Measurements from ENCODE around the gene P2RY6. TPM values are rescaled to one million over a fixed set of nuclear protein-coding genes. Genes with fewer than 3 reads are reported as not detected.
A peak's percentile ranks its signal among the peaks of the same experiment; 100 is the strongest.

The P2RY6 gene
- total RNA-seq, 1 experiment from 2014 or later: not detected

DNA sequence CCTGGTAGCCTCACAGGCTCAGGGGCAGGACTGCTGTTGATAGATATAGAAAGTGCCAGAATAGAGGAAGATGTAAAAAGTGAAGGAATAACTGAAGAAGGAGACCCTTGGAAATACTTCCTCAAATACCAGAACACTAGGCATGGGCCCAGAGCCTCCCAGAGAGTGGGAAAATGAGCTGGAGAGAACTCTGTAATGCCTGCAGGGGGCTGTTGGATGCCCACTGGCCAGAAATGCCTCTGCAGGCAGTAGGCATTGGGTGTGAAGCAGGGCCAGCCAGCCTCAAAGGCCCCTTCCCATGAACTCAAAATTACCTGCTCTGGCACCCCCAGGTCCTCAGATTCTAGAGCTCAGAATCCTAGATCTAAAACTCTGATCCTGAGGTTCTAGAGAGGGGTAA lies 38.9 kb upstream of the P2RY6 start:
- no peak for DNase-seq (ENCODE audit: low read depth in 1 of 2, low spot score in 2 of 2)
- H3K4me1 ChIP-seq (replicated peaks): peaks cover 5% of the 10 kb centered on the region; the same call in 1 of the 2 replicates
- no peaks in the 10 kb centered on the region for H3K9me3 ChIP-seq (replicated peaks)
- no peaks in the 10 kb centered on the region for H3K36me3 ChIP-seq
- no peak overlapping the region for H3K4me3 ChIP-seq
- H3K27ac ChIP-seq: no peak overlapping the region
- no peaks in the 10 kb centered on the region for H3K27me3 ChIP-seq (replicated peaks)

DNA sequence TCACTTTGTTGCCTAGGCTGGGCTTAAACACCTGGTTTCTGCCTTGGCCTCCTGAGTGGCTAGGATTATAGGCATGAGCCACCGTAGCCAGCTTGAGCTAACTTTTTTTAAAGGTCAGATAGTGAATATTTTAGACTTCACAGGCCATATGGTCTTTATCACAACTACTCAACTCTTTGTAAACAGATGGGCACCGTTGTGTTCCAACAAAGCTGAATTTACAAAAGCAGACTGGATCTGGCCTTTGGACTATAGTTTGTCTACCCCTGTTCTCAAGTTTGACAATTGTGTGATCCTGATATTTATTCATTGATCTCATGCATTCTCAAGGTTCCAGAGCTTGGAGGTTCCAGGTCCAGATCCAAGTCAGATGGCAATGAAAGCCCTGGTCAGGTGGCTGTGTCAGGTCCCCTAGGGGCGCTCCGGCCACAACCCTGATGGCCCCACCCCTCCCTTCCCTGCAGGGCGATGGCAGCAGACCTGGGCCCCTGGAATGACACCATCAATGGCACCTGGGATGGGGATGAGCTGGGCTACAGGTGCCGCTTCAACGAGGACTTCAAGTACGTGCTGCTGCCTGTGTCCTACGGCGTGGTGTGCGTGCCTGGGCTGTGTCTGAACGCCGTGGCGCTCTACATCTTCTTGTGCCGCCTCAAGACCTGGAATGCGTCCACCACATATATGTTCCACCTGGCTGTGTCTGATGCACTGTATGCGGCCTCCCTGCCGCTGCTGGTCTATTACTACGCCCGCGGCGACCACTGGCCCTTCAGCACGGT lies 38.3 kb upstream of the P2RY6 start:
- H3K36me3 ChIP-seq: no peaks in the 10 kb centered on the region
- H3K9me3 ChIP-seq (replicated peaks): no peaks in the 10 kb centered on the region
- H3K27ac ChIP-seq: no peak overlapping the region
- no peak for DNase-seq (ENCODE audit: low read depth in 1 of 2, low spot score in 2 of 2)
- H3K4me1 ChIP-seq (replicated peaks): peaks cover 5% of the 10 kb centered on the region; the same call in 1 of the 2 replicates
- no peak overlapping the region for H3K4me3 ChIP-seq
- H3K27me3 ChIP-seq (replicated peaks): no peaks in the 10 kb centered on the region

GRCh38 chr11:73234471-73235181 lies 37.5 kb upstream of the P2RY6 start:
- H3K4me1 ChIP-seq (replicated peaks): peaks cover 5% of the 10 kb centered on the region; the same call in 1 of the 2 replicates
- H3K27me3 ChIP-seq (replicated peaks): no peaks in the 10 kb centered on the region
- no peak for DNase-seq (ENCODE audit: low read depth in 1 of 2, low spot score in 2 of 2)
- H3K9me3 ChIP-seq (replicated peaks): no peaks in the 10 kb centered on the region
- H3K27ac ChIP-seq: no peak overlapping the region
- H3K36me3 ChIP-seq: no peaks in the 10 kb centered on the region
- no peak overlapping the region for H3K4me3 ChIP-seq

GRCh38 chr11:73235236-73235786 lies 36.8 kb upstream of the P2RY6 start:
- H3K36me3 ChIP-seq: no peaks in the 10 kb centered on the region
- no peak overlapping the region for H3K27ac ChIP-seq
- H3K4me1 ChIP-seq (replicated peaks): peaks cover 5% of the 10 kb centered on the region; the same call in 1 of the 2 replicates
- H3K4me3 ChIP-seq: no peak overlapping the region
- no peak for DNase-seq (ENCODE audit: low read depth in 1 of 2, low spot score in 2 of 2)
- no peaks in the 10 kb centered on the region for H3K9me3 ChIP-seq (replicated peaks)
- no peaks in the 10 kb centered on the region for H3K27me3 ChIP-seq (replicated peaks)

GRCh38 chr11:73236205-73236765 lies 35.9 kb upstream of the P2RY6 start:
- Histone ChIP-seq H3K4me1 (replicated peaks) (peaks cover 5% of the 10 kb centered on the region; the same call in 1 of the 2 replicates), H3K4me3 (no peak overlapping the region), H3K27me3 (replicated peaks) (no peaks in the 10 kb centered on the region), H3K36me3 (no peaks in the 10 kb centered on the region), H3K9me3 (replicated peaks) (no peaks in the 10 kb centered on the region), H3K27ac (no peak overlapping the region)
- no peak for DNase-seq (ENCODE audit: low read depth in 1 of 2, low spot score in 2 of 2)

GRCh38 chr11:73236854-73237253 lies 35.3 kb upstream of the P2RY6 start:
- Histone ChIP-seq H3K27me3 (replicated peaks) (no peaks in the 10 kb centered on the region), H3K27ac (no peak overlapping the region), H3K4me1 (replicated peaks) (peaks cover 5% of the 10 kb centered on the region; the same call in 1 of the 2 replicates), H3K9me3 (replicated peaks) (no peaks in the 10 kb centered on the region), H3K36me3 (no peaks in the 10 kb centered on the region), H3K4me3 (no peak overlapping the region)
- no peak for DNase-seq (ENCODE audit: low read depth in 1 of 2, low spot score in 2 of 2)

GRCh38 chr11:73237471-73238290 lies 34.5 kb upstream of the P2RY6 start:
- Histone ChIP-seq H3K27me3 (replicated peaks) (no peaks in the 10 kb centered on the region), H3K36me3 (no peaks in the 10 kb centered on the region), H3K4me3 (no peak overlapping the region), H3K9me3 (replicated peaks) (no peaks in the 10 kb centered on the region), H3K4me1 (replicated peaks) (peaks cover 5% of the 10 kb centered on the region; the same call in 1 of the 2 replicates), H3K27ac (no peak overlapping the region)
- no peak for DNase-seq (ENCODE audit: low read depth in 1 of 2, low spot score in 2 of 2)

GRCh38 chr11:73239111-73239521 lies 33.0 kb upstream of the P2RY6 start:
- H3K27me3 ChIP-seq (replicated peaks): no peaks in the 10 kb centered on the region
- H3K4me3 ChIP-seq: no peak overlapping the region
- DNase-seq (ENCODE audit: low read depth in 1 of 2, low spot score in 2 of 2): no peak
- H3K36me3 ChIP-seq: no peaks in the 10 kb centered on the region
- H3K27ac ChIP-seq: no peak overlapping the region
- H3K9me3 ChIP-seq (replicated peaks): no peaks in the 10 kb centered on the region
- peaks cover 5% of the 10 kb centered on the region; the same call in 1 of the 2 replicates for H3K4me1 ChIP-seq (replicated peaks)

- no peak overlapping the region for H3K27ac ChIP-seq
- peaks cover 5% of the 10 kb centered on the region; the same call in 1 of the 2 replicates for H3K4me1 ChIP-seq (replicated peaks)
- H3K9me3 ChIP-seq (replicated peaks): no peaks in the 10 kb centered on the region
- H3K27me3 ChIP-seq (replicated peaks): no peaks in the 10 kb centered on the region
- H3K4me3 ChIP-seq: no peak overlapping the region
- no peaks in the 10 kb centered on the region for H3K36me3 ChIP-seq
- no peak for DNase-seq (ENCODE audit: low read depth in 1 of 2, low spot score in 2 of 2)
These were observed 32.5 kb upstream of the P2RY6 start for GRCh38 chr11:73239571-73240189.

DNA sequence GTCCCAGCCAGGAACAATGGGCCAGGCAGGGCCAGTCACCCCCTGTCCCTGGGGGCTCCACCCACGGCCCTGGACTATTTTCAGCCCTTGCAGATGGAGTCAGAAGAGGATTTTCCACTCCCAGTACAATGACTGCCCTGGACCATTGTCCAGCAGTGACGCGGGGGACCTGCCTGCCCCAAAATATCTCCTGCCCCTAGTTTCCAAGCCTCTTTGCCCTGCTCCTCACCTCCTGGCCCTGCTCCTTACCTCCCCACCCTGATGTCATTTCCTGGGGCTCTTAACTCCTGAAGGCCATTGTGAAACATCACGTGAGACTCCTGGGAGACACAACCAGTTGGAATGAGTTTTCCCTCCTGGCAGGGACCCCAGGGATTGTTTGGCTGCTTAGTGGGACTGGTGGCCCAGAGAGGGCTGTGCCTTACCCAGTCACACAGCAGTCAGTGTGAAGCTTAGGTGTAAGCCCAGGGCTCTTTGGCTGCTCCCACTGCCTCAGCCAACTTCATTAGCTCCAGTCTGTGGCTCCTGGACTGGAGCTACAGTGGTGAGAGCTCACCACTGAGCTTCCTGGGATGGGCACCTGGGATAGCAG lies 31.9 kb upstream of the P2RY6 start:
- no peak overlapping the region for H3K27ac ChIP-seq
- DNase-seq (ENCODE audit: low read depth in 1 of 2, low spot score in 2 of 2): no peak
- peaks cover 5% of the 10 kb centered on the region; the same call in 1 of the 2 replicates for H3K4me1 ChIP-seq (replicated peaks)

DNA sequence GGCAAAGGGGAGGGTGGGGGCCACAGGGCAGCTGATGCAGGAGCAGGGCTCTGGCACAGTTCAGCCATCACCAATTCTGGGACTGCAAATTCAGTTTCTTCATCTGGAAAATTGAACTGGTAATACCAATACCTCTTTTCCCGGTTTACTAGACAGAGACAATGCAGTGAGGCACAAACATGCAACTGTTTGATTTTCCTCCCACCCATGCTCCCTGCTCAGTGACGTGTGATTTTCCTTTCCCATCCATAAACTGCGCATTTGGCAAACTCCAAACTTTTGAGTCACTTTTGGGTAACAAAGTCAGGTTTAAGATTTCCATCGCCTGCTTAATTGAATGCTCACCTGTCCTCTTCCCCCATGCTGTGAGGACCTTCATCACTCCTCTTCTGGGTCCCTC lies 30.8 kb upstream of the P2RY6 start:
- H3K4me1 ChIP-seq (replicated peaks): peaks cover 5% of the 10 kb centered on the region; the same call in 1 of the 2 replicates
- no peaks in the 10 kb centered on the region for H3K9me3 ChIP-seq (replicated peaks)
- DNase-seq (ENCODE audit: low read depth in 1 of 2, low spot score in 2 of 2): no peak
- H3K27ac ChIP-seq: no peak overlapping the region
- H3K36me3 ChIP-seq: no peaks in the 10 kb centered on the region
- H3K4me3 ChIP-seq: no peak overlapping the region
- no peaks in the 10 kb centered on the region for H3K27me3 ChIP-seq (replicated peaks)

More for the DNA sequence above, 31.9 kb upstream of the P2RY6 start:
- Histone ChIP-seq H3K27me3 (replicated peaks) (no peaks in the 10 kb centered on the region), H3K36me3 (no peaks in the 10 kb centered on the region), H3K4me3 (no peak overlapping the region), H3K9me3 (replicated peaks) (no peaks in the 10 kb centered on the region)

DNA sequence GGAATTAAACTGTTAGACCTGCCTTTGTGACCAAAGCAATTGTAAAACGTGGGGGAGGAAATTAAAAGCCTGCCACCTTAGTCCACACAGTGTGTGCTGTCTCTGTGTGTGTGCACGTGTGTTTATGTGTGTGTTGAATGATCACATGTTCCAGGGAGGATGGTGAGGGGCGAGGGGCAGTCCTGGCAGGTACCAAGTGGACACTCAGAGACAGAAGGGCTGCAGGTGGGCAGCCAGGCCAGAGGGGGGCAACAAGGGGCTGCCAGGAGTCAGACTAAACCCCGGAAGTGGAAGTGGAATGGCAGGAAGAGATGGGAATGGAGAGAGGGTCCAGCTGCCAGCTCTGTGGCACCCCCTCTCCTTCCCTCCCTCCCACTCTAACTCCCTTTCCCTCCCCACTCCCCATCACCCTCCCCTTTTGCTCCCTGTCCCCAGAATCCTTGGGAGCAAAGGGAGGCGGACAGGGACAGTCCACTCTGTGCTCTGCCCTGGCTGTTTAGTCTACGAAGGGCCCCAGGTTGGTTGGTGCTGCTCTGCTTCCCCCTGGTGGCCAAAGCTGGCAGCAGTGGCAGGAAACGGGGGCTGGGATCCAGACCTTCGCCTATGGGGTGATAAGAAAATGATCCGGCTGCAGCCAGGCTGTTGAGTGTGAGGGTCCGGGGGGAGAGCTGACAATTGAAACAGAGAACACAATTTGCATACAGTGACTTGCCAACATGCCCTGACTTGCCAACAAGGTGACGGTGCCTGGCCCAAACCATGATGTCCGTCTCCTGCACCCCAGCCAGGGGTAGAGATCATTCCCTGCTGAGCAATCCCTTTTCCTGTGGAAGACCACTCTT lies 29.7 kb upstream of the P2RY6 start:
- peaks cover 5% of the 10 kb centered on the region; the same call in 1 of the 2 replicates for H3K4me1 ChIP-seq (replicated peaks)
- no peak overlapping the region for H3K4me3 ChIP-seq
- H3K27me3 ChIP-seq (replicated peaks): no peaks in the 10 kb centered on the region
- DNase-seq (ENCODE audit: low read depth in 1 of 2, low spot score in 2 of 2): peak; percentile 59 to 69
- no peaks in the 10 kb centered on the region for H3K9me3 ChIP-seq (replicated peaks)
- no peak overlapping the region for H3K27ac ChIP-seq
- no peaks in the 10 kb centered on the region for H3K36me3 ChIP-seq
